Measurements from ENCODE around the gene DGCR2. TPM values are rescaled to one million over a fixed set of nuclear protein-coding genes. Genes with fewer than 3 reads are reported as not detected.
A peak's percentile ranks its signal among the peaks of the same experiment; 100 is the strongest.

Gene DGCR2
- total and polyA plus RNA-seq, 2 of the 8 experiments (the other 6 are each of a cell fraction or from before 2014, with no cell fraction given) = 42.3 to 62.2 TPM

- no peak overlapping the region for H3K14ac ChIP-seq (ENCODE audit: insufficient read length)
- H3K4me2 ChIP-seq (ENCODE audit: insufficient read depth in 1 of 2, low read depth in 2 of 2, low read length in 2 of 2) = no peak overlapping the region
- no peak overlapping the region for H2BK120ac ChIP-seq (replicated peaks; ENCODE audit: low read depth, low read length)
- H3K4me1 ChIP-seq (replicated peaks in 1 of 4; ENCODE audit: control insufficient read depth in 3 of 4, insufficient read depth in 4 of 4, low read length in 3 of 4) = peaks cover 7 to 14% (median 11%) of the 10 kb centered on the region in 4 experiments
- FAIRE-seq = no peak
- no peak overlapping the region for H2BK20ac ChIP-seq (ENCODE audit: low read length)
- no peak overlapping the region for H2AK5ac ChIP-seq (ENCODE audit: low read depth, low read length)
- H3K27ac ChIP-seq (ENCODE audit: low read depth, low read length) = no peak overlapping the region
- H3K9ac ChIP-seq (replicated peaks in 1 of 4; ENCODE audit: extremely low read depth in 1 of 4, low read depth in 3 of 4, low read length in 3 of 4) = no peak overlapping the region
- no peak overlapping the region for H3K4me3 ChIP-seq (ENCODE audit: extremely low read depth in 1 of 4, insufficient read depth in 2 of 4, low read depth in 3 of 4, low read length in 4 of 4)
- TF ChIP-seq TCF12 (IDR thresholded peaks at IDR 0.05; ENCODE audit: low read depth, low read length) = no peak
- TF ChIP-seq JUND (IDR thresholded peaks at IDR 0.05; ENCODE audit: low read length) = no peak
- TF ChIP-seq RNF2 (IDR thresholded peaks at IDR 0.05; ENCODE audit: borderline replicate concordance, low read depth, low read length, missing control alignments, poor library complexity, severe bottlenecking) = no peak
- no peak for TF ChIP-seq SP4 (IDR thresholded peaks at IDR 0.05; ENCODE audit: low read length)
- no peaks in the 10 kb centered on the region for H3K36me3 ChIP-seq (ENCODE audit: control insufficient read depth in 2 of 4, insufficient read depth in 4 of 4, low read length in 3 of 4)
- ChIA-PET CTCF (ENCODE audit: partially characterized antibody) (interaction anchor here (0.7 to 1.8 kb wide), 6 partner anchors 9 to 69 kb away, joined by 3 to 7 read pairs (median 3); no protein-coding TSS in a partner anchor), POLR2A (ENCODE audit: partially characterized antibody) (interaction anchor here (1.1 kb wide), 1 partner anchor 17 kb away, joined by 3 read pairs; no protein-coding TSS in a partner anchor)
- 100% methylated on average over 3 of the region's 3 CpGs; no CpG with 5 or more reads in 1 of the 2 experiments for WGBS, 2 experiments (ENCODE audit: extremely low coverage in 1 of 2, insufficient coverage in 1 of 2, insufficient read length in 1 of 2, insufficient replicate concordance in 2 of 2, low coverage in 1 of 2, low lambda C conversion rate in 2 of 2, missing lambda C conversion rate in 1 of 2)
- H3K23me2 ChIP-seq (ENCODE audit: low read depth, low read length) = no peaks in the 10 kb centered on the region
- no peak overlapping the region for H3K23ac ChIP-seq (ENCODE audit: insufficient read length)
- H2BK12ac ChIP-seq (ENCODE audit: low read depth, low read length) = no peak overlapping the region
- H3K18ac ChIP-seq (ENCODE audit: extremely low read depth, low read length) = no peak overlapping the region; the same call in 1 of the 2 replicates
- H2AFZ ChIP-seq (ENCODE audit: low read length) = no peak overlapping the region
- no peak overlapping the region for H4K91ac ChIP-seq (replicated peaks; ENCODE audit: insufficient read length, low read length)
- no peak overlapping the region for H3K4ac ChIP-seq (replicated peaks; ENCODE audit: insufficient read length, low read depth, low read length)
- no peak overlapping the region for H2BK5ac ChIP-seq (ENCODE audit: low read depth, low read length)
- H3K56ac ChIP-seq (replicated peaks; ENCODE audit: insufficient read length, low read depth, low read length) = no peak overlapping the region
- H3K79me2 ChIP-seq (ENCODE audit: control insufficient read depth in 1 of 2, insufficient read depth in 2 of 2, low read length in 2 of 2) = peaks cover 26 to 87% of the 10 kb centered on the region in 2 experiments
- DNase-seq (ENCODE audit: low read depth in 1 of 2, low spot score in 2 of 2) = no peak
- peaks cover 21% of the 10 kb centered on the region for H3K79me1 ChIP-seq (ENCODE audit: low read depth, low read length)
- no peaks in the 10 kb centered on the region for H3K9me3 ChIP-seq (ENCODE audit: insufficient read depth in 2 of 2, low read depth in 1 of 2, low read length in 1 of 2)
- H2BK15ac ChIP-seq (ENCODE audit: low read length) = no peak overlapping the region
- H3K27me3 ChIP-seq (replicated peaks in 1 of 4; ENCODE audit: control insufficient read depth in 3 of 4, extremely low read depth in 1 of 4, insufficient read depth in 3 of 4, low read length in 3 of 4) = no peaks in the 10 kb centered on the region; a peak in 1 of 7 replicates
- H4K8ac ChIP-seq (ENCODE audit: extremely low read depth, insufficient read depth, low read length) = peak overlapping the region; percentile 53; the same call in 1 of the 2 replicates
- peaks cover 25 to 45% of the 10 kb centered on the region in 2 experiments for H4K20me1 ChIP-seq (replicated peaks in 1 of 2; ENCODE audit: control insufficient read depth in 1 of 2, insufficient read depth in 2 of 2, low read length in 2 of 2)
- H4K5ac ChIP-seq (ENCODE audit: insufficient read length, low read depth, low read length) = no peak overlapping the region
Measured at GRCh38 chr22:19106886-19107729, 15.1 kb downstream of the DGCR2 start.

All from H1 (cell line).